NB4 (cell line): ENCODE results near the gene TNNI3K.

ENCODE experiments used
- DNase-seq: peaks from one replicate; pipeline ENCODE4 v3.0.0; 2010; ENCODE audit warnings: low read depth
- H3K4me3 ChIP-seq: one replicate; pipeline ENCODE4 v1.5.1; 2011; ENCODE audit warnings: mild to moderate bottlenecking, low read depth, low read length, moderate library complexity
- MYC ChIP-seq: IDR thresholded peaks from 2 replicates; pipeline ENCODE4 v1.6.1; 2011; ENCODE audit warnings: low read depth, low read length
- POLR2A ChIP-seq: IDR thresholded peaks from 2 replicates; pipeline ENCODE4 v1.6.1; 2011; ENCODE audit warnings: mild to moderate bottlenecking; ENCODE audit not compliant: insufficient read length; ENCODE audit errors: extremely low read depth
- TF ChIP-seq, protein P1 (sequence below): IDR thresholded peaks from one replicate; pipeline ENCODE4 v1.5.1; 2012; ENCODE audit warnings: low read depth, low read length
- TF ChIP-seq, protein P2 (sequence below): IDR thresholded peaks from 2 replicates; pipeline ENCODE4 v1.6.1; 2011; ENCODE audit warnings: low read depth, low read length

Gene TNNI3K

DNA sequence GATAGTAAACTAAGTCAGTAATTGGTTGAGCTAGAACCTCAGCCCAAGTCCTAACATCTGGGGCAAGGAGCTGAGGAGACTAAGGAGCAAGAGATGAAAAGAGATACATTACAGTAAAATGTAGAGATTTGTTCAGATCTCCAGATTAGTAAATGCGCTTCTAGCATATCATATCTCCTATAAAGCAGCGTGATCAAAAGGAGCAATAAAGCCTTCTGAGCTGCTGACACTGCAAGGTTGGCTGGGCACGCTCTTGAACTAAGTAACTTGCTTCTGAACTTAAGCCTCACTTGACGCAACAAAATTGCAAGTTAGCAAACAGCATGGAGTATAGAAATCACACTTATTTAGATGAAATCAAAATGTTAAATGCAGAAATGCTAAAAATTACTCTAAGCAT is 196.3 kb downstream of the TNNI3K start:
- TF ChIP-seq, protein P1, sequence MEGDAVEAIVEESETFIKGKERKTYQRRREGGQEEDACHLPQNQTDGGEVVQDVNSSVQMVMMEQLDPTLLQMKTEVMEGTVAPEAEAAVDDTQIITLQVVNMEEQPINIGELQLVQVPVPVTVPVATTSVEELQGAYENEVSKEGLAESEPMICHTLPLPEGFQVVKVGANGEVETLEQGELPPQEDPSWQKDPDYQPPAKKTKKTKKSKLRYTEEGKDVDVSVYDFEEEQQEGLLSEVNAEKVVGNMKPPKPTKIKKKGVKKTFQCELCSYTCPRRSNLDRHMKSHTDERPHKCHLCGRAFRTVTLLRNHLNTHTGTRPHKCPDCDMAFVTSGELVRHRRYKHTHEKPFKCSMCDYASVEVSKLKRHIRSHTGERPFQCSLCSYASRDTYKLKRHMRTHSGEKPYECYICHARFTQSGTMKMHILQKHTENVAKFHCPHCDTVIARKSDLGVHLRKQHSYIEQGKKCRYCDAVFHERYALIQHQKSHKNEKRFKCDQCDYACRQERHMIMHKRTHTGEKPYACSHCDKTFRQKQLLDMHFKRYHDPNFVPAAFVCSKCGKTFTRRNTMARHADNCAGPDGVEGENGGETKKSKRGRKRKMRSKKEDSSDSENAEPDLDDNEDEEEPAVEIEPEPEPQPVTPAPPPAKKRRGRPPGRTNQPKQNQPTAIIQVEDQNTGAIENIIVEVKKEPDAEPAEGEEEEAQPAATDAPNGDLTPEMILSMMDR, result no peak
- no peak for TF ChIP-seq MYC
- TF ChIP-seq, protein P2, sequence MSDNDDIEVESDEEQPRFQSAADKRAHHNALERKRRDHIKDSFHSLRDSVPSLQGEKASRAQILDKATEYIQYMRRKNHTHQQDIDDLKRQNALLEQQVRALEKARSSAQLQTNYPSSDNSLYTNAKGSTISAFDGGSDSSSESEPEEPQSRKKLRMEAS, result no peak
- TF ChIP-seq POLR2A, result no peak
- no peak for DNase-seq
- no peak overlapping the region for H3K4me3 ChIP-seq

DNA sequence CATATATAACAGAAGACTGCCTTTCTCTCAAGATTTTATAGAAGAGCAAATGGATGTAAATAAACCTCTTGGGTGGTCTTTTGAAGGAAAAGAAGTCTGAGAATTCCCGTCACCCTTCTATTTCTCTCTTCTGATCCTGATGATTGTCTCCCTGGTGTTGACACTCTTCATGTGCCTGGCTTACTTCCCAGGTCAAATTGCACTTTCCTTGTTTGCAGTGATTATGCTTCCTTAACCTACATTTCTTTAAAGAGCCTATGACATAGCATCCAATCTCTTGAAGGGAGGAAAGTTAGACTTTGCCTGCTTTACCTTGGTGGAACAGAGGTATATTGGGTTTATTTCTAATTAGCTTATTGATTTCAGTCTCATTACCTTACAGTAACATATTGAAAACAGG is 197.1 kb downstream of the TNNI3K start:
- TF ChIP-seq, protein P2, result no peak
- TF ChIP-seq, protein P1, result no peak
- no peak for TF ChIP-seq POLR2A
- no peak for TF ChIP-seq MYC
- no peak for DNase-seq
- no peak overlapping the region for H3K4me3 ChIP-seq

DNA sequence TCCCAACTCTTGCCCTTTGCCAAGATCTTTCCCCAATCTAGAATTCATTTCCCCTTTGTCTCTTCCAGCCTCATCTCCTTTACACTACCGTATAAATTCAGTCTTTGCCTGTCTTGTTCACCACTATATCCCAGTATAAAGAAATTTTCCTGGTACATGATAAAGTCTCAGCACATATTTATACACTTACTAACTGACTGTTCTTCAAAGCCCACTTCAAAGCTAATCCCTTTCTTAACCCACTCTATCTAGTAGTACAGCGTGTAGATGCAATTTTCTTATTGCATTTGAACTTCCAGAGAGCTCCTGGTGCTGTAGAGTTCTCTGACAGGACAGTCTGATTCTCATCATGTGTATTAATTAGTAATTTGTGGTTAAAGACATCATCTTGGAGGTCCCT is 199.1 kb downstream of the TNNI3K start:
- TF ChIP-seq, protein P1, result no peak
- TF ChIP-seq, protein P2, result no peak
- TF ChIP-seq MYC, result no peak
- no peak for TF ChIP-seq POLR2A
- H3K4me3 ChIP-seq, result no peak overlapping the region

DNA sequence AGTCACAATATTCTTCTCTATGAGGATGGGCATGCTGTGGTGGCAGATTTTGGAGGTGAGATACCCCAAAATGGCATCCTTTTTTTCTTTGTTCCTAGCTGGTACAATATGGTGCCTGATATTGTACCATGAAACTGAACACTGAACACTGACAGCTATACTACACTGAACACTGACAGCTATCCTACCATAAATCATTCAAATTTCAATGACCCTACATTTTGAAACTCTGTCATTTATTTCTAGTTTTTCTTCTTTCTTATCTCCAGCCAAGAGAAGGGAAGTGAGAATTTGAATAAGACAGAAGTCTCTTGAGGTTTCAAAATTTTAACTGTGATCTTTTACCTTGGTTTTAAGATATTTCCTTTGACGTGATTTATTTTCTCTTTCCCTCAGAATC is 200.9 kb downstream of the TNNI3K start:
- no peak overlapping the region for H3K4me3 ChIP-seq
- TF ChIP-seq, protein P1, result no peak
- TF ChIP-seq POLR2A (no peak), MYC (no peak)
- TF ChIP-seq, protein P2, result no peak
- no peak for DNase-seq

More for the DNA sequence above, 199.1 kb downstream of the TNNI3K start:
- DNase-seq, result no peak

DNA sequence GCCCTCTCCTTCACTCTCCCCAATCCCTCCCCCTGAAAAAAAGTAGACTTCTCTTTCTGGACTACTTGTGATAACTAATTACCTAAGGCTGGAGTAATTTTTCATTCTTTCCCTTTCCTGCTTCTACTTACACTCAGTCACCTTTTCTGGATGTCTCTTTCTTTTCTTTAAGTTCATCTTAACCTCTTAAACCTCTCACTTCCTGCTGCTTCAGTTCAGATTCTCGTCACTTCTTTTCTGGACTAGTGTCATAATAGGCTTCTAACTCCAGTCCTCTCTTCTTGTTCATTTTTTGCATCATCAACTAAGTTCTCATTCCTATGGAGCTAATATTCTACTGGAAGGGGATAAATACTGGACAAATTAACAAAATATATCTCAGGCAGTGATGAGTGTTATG is 201.8 kb downstream of the TNNI3K start:
- H3K4me3 ChIP-seq, result no peak overlapping the region
- TF ChIP-seq, protein P1, result no peak
- TF ChIP-seq, protein P2, result no peak
- TF ChIP-seq MYC (no peak), POLR2A (no peak)
- DNase-seq, result no peak

DNA sequence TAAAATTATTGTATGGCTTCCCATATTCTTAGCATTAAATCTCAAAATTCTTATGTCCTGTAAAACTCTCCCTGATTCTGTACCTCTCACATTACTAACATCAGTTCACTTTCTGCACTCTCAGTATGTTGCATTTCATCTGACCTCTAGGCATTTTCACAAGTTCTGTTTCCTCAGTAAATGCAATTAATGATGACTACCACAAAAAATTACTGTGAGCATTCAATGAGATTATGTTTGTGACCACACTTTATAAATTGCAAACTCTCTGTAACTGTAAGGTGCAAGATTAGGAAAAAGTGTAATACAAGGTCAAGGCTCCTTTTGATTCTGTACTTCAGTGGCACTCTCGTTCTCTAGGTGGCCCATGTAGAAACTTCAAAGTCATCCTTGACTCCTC is 216.8 kb downstream of the TNNI3K start:
- TF ChIP-seq POLR2A (no peak), MYC (no peak)
- TF ChIP-seq, protein P1, result no peak
- TF ChIP-seq, protein P2, result no peak
- no peak overlapping the region for H3K4me3 ChIP-seq
- DNase-seq, result no peak
